Loucy (cell line): ENCODE measurements around the gene JPH3.

ENCODE experiments used
- CTCF ChIP-seq: fragments of 200-600 bp; sonication (generic); conservative IDR thresholded peaks from 2 replicates; pipeline ENCODE4 v1.5.1; 2014; ENCODE audit warnings: mild to moderate bottlenecking, antibody characterized with exemption, low read length
- EZH2phosphoT487 ChIP-seq: fragments of 200-600 bp; IDR thresholded peaks from 2 replicates; pipeline ENCODE4 v1.6.1; 2018; ENCODE audit warnings: antibody characterized with exemption, mild to moderate bottlenecking, moderate library complexity, borderline replicate concordance

DNA sequence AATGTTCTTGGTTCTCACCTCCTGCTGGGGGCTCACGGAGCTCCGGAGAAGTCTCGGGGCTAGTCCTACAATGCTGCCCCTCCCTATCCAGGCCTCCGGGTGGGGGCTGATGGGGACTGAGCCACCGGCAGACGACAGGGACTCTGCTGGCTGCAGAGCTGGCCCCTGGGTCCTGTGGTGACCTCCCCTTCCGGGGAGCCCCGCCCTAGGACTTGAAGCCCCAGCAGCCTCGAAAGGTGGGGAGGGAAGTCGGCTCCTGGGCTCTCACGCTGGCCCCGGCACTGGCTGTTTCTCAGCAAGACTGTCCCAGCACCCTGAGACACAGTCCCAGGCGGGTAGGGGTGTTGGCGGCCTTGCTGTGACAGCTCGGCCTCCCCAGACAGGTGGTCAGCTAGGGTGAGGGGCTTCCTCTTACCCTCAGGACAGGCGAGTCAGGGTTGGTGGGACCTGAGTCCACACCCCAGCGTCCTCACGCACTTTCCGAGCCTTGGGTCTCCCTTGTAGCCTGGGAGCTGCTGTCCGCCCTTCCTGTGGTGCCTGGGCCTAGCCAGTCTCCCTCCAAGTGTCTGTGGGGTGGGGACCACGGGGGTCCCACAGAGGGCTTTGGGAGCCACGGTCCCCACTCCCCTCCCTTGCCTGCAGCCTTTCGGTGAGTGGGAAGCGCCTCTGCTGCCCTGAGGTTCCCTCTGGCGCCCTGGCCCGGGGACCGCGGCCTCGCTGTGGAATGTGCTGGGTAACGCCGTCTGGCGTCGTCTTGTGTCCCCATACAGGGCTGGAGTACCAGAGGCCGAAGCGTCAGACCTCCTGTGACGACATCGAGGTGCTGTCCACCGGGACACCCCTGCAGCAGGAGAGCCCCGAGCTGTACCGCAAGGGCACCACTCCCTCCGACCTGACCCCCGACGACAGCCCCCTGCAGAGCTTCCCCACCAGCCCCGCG lies 86.8 kb downstream of the JPH3 start:
- no peak for TF ChIP-seq CTCF
- no peak for TF ChIP-seq EZH2phosphoT487
